Inflammatory macrophage treated with lipopolysaccharide for 1 hour (primary cell): ENCODE measurements around the gene SMIM41.

Experiments
- DNase-seq, 2 donors: peaks; one replicate each; pipeline ENCODE4 v3.0.0-alpha.2; 2020 to 2022

SMIM41 gene

DNA sequence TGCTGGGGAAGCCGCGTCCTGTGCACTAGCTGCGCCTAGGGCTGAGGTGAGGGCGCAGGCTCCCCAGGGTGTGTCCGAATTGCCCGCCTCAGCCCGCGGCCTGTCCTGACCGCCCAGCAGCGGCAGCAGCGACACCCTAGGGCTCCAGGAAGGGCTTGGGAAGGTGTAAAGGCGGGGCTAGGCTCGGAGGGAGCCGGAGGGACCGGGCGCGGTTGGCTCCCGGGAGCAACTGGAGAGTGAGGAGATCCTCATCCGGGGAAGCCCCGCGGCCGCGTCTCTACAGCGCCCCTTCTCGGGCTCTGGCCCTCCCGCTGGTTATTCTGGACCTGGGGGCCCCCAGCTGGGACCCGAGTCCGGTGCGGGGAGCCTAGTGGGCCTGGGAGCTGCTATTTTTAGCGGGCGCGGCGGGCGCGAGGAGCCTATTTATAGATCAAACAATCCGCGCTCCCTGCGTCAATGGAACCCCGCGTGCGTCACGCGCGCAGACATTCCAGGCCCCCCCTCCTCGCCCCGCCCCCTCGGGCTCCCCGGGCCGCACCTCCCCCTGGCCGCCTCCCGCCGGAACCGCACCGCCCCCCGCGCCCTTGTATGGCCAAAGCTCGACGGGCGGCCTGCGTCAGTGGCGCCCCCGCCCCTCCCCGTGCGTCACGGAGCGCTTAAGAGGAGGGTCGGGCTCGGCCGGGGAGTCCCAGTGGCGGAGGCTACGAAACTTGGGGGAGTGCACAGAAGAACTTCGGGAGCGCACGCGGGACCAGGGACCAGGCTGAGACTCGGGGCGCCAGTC, 28.6 kb upstream of the SMIM41 start, which contains the start of gene NR4A1:
TSS of gene NR4A1 (plus strand) at position 685 of the 784 bp plus-strand sequence. CDS start 2,887 bp downstream, outside the sequence.
- peak; percentile 82 to 92 for DNase-seq

DNA sequence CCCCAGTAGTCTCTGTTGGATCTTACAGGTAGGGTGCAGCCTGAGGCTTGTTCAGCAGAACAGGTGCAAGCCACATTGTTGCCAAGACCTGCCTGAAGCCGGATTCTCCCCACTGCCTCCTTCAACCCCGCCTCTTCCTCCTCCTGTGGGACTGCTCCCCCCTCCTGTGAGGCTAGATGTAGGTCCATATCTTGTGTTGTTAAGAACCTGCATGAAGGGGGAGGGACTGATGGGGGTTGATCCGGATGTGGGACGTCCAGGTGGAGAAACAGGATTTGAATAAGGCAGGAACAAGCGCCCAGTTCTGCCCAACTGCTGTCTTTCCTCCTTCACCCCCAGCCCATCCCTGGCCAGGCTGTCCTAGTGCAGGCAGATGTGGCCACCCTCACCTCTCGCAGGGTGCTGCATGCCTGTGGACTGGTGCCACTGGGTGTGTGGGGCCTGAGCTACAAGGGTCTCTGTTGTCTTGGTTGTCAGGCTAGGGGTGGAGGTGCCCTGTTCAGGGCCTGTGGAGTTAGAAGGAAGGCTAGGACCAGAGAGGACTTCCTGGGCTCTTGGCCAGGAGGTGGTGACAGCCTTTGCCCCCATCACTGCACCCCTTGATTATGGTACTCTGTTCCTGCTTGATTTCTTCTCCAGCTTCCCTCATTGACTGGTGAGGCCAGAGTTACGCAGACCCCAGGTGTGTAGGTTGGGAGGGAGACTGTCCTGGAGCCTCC, 26.9 kb upstream of the SMIM41 start:
- no peak for DNase-seq

DNA sequence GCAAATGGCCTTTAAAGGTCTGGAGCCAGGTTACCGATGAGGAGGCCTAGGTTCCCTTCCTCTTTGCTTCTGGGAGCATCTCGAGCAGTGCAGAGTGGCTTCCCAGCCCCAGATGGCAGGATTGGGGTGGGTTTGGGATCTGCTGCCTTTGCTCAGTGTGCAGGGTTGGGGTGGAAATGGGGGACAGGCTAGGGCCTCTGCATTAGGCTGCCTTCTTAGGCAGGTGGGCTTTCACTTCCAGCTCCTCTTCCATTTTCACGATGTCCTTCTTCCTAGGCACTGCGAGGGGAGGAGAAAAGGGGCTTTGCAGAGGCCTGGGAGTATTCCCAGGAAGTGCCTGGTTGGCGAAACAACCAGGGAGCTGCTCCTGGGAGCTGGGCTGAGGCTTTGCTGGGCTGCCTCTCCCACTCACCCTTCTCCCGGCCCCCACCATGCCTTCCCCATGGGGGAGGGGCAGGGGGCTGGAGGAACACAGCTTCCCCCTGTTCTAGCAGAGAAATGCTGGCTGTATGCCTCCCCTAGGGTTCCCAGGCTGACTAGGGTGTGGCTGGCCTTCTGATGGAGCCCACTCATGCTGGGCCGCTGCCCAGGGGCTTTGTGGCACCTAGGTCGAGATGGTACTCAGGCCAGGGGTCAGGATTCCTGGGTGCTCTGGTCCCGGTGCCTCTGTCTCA, 25.8 kb upstream of the SMIM41 start:
- DNase-seq: no peak

DNA sequence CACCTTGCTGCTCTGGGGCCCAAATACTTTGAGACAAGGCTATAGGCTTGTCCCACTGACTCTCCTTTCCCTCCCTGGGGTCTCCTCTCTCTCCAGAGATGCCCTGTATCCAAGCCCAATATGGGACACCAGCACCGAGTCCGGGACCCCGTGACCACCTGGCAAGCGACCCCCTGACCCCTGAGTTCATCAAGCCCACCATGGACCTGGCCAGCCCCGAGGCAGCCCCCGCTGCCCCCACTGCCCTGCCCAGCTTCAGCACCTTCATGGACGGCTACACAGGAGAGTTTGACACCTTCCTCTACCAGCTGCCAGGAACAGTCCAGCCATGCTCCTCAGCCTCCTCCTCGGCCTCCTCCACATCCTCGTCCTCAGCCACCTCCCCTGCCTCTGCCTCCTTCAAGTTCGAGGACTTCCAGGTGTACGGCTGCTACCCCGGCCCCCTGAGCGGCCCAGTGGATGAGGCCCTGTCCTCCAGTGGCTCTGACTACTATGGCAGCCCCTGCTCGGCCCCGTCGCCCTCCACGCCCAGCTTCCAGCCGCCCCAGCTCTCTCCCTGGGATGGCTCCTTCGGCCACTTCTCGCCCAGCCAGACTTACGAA, 25.2 kb upstream of the SMIM41 start:
- no peak for DNase-seq

DNA sequence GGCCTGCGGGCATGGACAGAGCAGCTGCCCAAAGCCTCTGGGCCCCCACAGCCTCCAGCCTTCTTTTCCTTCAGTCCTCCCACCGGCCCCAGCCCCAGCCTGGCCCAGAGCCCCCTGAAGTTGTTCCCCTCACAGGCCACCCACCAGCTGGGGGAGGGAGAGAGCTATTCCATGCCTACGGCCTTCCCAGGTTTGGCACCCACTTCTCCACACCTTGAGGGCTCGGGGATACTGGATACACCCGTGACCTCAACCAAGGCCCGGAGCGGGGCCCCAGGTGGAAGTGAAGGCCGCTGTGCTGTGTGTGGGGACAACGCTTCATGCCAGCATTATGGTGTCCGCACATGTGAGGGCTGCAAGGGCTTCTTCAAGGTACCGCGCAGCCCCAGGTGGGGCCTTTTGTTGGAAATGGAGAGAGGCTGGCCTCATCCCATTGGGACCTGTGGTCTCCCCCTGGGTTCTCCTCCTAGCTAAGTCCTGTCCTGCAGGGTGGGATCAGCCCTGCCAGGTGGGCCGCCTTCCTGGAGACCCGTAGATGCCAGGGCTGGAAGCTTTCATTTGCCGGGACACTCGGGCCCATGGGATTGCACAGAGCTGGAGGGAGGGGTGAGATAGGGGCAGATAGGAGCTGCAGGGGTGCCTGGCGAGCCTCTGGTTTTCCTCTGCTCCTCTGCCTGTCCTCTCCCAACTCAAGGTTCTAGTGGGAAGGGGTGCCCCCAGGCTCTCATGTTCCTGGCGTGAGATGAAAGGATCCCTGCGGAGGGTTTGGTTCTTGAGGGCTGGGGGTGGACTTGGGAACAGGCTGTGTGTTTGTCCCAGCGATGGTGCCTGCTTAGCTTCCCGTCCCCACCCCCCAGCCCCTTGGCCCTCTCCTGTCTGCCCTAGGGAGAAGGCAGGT, 24.4 kb upstream of the SMIM41 start:
- DNase-seq: no peak

DNA sequence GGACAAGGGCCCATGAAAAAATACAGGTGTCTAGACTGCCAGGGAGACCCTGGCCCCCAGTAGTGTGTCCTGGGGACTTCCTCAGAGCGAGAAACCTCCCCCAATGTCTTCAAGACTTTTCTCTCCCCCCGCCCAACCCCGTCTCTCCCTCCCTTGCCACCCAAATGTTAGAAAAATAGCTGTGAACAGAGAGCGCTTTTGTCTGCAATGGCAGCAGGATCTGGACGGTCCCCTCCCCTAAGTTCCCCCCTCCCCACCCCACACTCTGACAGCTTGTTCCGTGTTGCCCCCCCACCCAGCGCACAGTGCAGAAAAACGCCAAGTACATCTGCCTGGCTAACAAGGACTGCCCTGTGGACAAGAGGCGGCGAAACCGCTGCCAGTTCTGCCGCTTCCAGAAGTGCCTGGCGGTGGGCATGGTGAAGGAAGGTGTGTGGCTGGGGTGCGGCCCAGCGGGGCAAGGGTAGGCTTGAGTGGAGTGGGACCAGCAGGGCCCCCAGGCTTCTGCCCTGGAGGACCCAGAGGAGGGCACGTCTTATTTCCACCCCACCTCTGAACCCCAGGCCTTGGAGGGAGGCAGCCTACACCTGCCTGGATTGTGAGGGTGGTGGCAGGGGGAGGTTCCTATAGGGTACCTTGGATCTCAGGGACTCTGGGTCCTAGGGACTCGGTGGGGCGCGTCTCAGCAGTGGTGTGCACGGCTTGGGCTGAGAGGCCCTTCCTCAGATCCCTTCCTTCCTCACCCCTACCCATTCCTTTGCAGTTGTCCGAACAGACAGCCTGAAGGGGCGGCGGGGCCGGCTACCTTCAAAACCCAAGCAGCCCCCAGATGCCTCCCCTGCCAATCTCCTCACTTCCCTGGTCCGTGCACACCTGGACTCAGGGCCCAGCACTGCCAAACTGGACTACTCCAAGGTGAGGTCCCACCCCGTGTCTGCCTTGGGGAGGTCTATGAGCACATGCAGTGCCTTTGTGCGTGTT, 23.5 kb upstream of the SMIM41 start:
- DNase-seq: no peak

DNA sequence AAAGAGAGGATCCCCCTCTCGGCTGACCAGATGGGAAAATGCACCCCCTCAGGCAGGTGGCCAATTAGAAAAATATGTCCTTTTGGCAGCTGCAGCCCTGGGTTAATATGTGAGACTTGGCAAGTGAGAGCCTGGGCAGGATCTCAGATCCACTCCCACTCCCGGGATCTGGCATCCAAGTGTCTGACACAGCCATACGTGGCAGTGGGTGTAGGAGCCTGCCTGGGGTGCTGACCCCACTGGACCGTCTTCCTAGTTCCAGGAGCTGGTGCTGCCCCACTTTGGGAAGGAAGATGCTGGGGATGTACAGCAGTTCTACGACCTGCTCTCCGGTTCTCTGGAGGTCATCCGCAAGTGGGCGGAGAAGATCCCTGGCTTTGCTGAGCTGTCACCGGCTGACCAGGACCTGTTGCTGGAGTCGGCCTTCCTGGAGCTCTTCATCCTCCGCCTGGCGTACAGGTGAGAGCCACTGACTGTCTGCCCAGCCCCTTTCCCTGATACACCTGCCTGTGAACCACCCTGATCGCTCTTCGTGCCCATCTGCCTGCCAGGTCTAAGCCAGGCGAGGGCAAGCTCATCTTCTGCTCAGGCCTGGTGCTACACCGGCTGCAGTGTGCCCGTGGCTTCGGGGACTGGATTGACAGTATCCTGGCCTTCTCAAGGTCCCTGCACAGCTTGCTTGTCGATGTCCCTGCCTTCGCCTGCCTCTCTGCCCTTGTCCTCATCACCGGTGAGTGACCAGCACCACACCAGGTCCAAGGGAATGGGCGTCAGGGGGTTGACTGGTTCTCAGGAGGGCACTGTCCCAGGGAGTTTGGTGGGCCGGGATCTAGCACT, 22.5 kb upstream of the SMIM41 start:
- DNase-seq: no peak

DNA sequence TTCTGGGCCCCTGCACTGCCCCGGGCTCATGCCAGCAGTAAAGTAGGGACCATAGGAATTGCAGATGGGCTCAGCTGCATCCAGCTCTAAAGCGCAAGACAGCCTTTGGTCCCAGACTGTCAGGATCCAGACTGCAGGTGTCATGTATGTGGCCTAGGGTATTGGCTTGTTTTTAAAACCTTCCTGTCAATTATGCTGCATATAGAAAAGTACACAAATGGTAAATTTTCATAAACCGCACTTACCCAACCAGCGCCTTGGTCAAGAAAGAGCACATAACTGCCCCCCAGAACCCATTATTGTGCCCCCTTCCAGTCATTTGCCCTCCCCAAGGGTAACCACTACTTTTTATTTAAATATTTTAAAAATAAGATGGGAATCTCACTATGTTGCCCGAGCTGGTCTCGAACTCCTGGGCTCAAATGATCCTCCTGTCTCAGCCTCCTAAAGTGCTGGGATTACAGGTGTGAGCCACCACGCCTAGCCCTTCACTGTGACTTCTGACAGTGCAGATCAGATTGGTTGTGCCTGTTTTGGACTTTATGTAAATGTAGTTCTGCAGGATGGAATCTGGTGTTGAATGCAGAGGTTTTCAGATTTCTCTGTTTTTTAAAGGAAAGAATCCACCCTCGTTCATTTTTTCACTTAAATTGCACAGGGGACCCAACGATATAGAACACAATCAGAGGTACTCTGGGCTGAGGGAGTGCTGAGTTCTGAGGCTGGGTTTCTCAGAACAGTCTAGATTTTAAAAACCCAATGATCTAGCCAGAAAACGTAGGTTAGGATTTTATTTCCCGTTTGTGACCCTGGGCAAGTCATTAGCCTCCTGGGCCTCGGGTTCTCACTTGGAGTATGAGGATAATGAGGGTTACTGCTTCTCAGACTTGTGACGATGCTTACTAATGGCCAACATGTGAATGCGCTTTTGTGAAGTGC, 21.6 kb upstream of the SMIM41 start:
- DNase-seq: no peak

DNA sequence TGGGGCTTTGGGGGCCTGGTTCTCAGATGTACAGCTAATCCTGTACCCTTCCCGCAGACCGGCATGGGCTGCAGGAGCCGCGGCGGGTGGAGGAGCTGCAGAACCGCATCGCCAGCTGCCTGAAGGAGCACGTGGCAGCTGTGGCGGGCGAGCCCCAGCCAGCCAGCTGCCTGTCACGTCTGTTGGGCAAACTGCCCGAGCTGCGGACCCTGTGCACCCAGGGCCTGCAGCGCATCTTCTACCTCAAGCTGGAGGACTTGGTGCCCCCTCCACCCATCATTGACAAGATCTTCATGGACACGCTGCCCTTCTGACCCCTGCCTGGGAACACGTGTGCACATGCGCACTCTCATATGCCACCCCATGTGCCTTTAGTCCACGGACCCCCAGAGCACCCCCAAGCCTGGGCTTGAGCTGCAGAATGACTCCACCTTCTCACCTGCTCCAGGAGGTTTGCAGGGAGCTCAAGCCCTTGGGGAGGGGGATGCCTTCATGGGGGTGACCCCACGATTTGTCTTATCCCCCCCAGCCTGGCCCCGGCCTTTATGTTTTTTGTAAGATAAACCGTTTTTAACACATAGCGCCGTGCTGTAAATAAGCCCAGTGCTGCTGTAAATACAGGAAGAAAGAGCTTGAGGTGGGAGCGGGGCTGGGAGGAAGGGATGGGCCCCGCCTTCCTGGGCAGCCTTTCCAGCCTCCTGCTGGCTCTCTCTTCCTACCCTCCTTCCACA, 20.7 kb upstream of the SMIM41 start:
- no peak for DNase-seq

DNA sequence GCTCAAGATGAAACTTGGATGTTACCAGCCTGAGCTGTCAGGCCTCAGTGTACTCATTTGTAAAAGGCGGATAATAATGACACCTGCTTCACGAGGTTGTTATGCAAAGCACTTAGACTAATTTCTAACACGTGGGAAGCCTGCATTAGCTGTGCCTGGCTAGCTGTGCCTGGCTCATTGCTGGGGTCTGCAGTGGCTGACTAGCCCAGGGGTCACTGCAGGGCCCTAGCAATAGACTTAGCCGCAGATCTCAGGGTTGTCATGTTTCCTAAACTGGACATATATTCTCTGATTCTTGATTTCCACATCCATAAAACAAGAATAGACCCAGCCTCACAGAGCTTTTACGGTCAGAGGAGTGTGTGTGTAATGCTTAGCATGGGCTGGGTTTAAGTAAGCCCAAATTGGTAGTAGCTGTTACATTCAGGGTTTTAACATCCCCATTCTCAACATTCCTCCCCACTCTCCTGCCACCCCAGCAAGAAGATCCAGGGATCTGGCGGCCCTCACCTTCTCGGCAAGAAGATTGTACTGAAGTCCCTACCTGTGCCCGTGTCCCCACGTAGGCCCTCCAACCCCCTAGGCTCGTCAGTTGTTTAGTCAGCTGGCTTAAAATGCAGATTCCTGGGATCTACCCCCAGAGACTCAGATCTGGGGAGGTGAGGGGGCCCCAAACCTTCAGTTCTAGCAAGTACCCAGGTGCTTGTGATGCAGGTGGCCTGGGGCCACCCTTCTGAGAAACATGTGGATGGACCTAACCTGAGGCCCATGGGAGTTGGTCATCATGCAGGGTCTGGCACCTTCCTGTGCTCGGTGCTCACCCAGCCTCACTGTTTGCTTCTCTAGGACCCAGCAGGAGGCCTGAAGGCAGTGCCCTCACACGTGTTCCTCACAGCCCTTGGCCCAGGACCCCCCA, 19.7 kb upstream of the SMIM41 start:
- no peak for DNase-seq

DNA sequence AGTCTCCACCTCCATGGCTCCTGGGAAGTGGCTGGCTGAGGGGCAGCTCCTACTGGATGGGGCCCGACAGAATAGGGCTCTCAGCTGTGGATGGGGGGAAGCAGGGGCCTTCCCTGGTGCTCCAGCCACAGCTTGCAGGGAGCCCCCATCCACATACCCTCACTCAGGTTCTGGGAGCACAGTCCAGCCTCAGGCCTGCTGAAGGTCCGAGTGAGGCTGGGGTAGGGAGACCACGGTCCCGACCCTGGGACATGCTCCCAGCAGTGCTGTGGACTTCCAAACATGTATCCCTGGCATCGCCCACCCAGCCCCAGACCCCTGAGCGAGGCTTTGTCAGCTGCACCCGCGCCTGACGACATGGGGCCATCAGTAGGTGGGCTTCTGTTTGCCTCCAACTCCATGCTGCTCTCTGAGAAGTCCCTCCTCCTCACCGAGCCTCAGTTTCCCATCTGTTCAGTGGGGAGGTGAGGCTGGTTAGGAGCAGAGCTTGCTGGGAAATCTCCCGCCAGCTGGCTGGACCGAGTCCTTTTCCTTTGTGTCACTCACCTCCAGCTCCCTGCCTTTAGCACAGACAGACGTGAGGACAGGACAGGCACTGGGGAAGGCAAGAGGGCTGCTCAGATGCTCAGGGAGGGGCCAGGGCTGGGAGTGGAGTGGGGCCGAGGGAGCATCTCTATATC, 18.9 kb upstream of the SMIM41 start:
- DNase-seq: no peak

DNA sequence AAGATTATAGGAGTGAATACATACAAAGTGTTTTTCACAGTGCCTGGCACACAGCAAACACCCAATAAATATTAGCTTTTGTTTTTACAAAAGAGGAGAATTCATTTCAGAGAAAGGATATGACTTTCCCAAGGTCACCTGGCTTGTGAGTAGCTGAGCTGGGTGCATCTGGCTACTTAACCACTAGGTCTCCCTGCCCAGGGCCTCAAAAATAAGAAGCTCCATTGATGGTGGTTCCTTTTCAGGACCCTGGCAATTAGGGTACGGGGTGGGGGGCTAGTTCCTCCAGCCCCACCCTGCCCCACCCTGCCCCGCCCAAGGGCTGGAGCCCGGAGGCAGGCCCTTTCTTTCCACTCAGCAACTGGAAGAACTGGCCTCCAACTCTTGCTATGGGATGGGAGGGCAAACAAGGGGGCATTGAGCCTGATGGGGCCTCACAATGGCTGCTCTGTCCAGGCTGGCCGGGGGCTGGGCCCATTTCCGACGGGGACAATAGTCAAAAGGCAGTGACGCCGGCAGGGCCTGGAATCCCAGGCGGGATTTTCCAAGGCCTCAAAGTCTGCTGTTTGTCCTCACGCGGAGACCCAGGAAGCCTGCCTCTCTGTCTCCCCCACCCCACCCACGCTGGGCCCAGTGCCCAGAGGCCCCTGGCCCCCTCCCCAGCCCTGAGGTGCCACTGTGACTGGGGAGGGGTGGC, 17.9 kb upstream of the SMIM41 start:
- no peak for DNase-seq

DNA sequence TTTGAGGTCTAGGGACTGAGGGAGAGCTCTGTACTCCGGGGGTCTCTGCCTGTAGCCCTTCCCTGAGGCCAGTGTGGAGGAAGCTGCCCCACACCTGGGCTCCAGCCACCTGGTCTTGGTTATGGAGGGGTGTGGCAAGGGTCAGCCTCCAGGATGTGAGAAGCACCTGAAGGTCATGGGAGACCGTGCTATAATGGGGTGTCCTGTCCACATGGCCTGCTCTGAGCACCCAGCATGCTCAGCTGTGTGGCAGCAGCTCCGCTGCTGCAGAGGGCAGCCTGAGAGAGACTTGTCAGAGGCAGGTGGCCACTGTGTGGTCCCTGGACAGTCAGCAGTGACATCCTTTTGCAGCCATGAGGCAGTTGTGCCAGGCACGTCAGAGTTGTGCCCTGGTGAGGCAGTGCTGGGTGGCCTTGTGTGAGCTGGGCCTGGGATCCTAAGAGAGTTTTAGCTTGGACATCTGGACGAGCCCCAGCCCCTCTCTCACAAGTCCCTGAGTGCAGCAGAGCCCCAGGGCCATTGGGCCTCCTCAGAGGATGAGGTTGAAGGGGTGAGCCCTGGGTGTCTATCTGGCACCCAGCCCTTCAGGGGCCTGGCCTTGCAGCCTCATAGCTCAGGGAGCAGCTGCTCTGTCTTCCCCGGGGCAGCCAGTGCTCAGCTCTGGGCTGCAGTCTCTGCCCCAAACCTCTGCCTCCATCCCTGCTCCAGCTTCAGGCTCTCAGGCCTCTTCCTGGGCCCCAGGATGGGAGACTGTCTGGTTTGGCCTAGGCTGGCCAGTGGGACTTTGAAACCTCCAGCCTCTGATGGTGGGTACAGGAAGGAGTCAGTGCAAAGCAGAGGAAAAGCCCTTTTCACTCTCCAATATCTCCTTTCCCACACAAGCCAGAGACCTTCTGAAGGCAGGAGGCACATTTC, 17.1 kb upstream of the SMIM41 start:
- no peak for DNase-seq

DNA sequence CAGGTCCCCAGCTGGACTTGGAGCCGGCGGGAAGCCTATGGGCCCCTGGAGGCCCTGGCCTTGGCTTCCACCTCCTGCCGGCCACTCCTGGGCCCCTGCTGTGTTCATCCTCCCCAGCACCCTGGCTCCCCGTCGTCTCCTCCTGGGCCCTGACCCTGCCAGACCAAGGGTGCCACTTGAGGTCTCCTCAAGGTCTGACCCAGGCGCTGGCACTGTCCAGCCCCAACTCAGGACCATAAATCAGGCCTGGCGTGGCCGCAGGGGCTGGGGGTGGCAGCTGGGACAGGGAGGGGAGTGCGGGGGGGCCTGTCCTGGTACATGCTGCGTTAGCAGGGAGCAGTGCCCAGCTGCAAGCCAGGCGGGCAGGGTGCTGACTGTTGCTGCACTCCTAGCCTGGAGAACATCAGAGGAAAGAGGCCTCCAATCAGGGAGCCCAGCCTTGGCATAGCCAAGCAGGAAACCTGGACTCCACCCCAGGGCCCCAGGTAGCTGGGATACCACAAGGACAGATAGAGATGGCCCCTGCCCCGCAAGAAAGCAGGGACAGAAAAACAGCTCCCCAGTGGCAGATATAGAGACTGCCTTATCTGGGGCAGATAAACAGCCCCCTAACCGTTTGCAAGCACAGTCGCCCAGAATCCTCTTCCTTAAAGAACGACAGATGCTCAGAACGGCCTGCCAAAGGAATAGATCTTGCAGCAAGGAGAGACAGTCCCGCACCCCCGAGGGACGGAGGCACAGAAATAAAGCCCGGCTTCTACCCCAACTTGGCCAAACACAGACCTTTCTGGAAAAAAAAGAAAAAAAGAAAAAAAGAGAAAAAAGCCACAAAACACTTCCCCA, 16.2 kb upstream of the SMIM41 start:
- DNase-seq: no peak
